MM.1S (cell line): ENCODE results near the gene PKHD1.

Source experiments
- CTCF ChIP-seq: fragments of 300-600 bp; sonication (generic); IDR thresholded peaks from 2 replicates; pipeline ENCODE4 v1.5.1; 2016; ENCODE audit warnings: antibody characterized with exemption, low read length, mixed read lengths
- EZH2 ChIP-seq: fragments of 300-600 bp; sonication (generic); optimal IDR thresholded peaks from 2 replicates; pipeline ENCODE3; 2017; ENCODE audit warnings: low read depth, mild to moderate bottlenecking, antibody characterized with exemption, low read length, mixed read lengths

- TF ChIP-seq CTCF = no peak
- TF ChIP-seq EZH2 = no peak
These were observed 40.5 kb upstream of the PKHD1 start for GRCh38 chr6:52127957-52128356.
